MM.1S (cell line): ENCODE data around the gene LTBP1.

ENCODE experiments used
- CTCF ChIP-seq: fragments of 300-600 bp; sonication (generic); IDR thresholded peaks from 2 replicates; pipeline ENCODE4 v1.5.1; 2016; ENCODE audit warnings: antibody characterized with exemption, low read length, mixed read lengths
- EZH2 ChIP-seq: fragments of 300-600 bp; sonication (generic); optimal IDR thresholded peaks from 2 replicates; pipeline ENCODE3; 2017; ENCODE audit warnings: low read depth, mild to moderate bottlenecking, antibody characterized with exemption, low read length, mixed read lengths
- EZH2phosphoT487 ChIP-seq: fragments of 300-600 bp; sonication (generic); IDR thresholded peaks from 2 replicates; pipeline ENCODE4 v1.6.1; 2018; ENCODE audit warnings: antibody characterized with exemption, low read length

- no peak for TF ChIP-seq CTCF
- TF ChIP-seq EZH2 = no peak
- TF ChIP-seq EZH2phosphoT487 = no peak
Observed at GRCh38 chr2:33275689-33276444, 329.1 kb downstream of the LTBP1 start.
